NCI-H2107 (cell line): ENCODE measurements around the gene AMD1.
"Not testable (repeated sequence)": the region's sequence is repeated elsewhere in the genome, so short reads cannot be mapped to it uniquely, and the experiment has no call there.

Source experiments
- DNase-seq: peaks from one replicate; lab custom pipeline; 2025; lab: John Stamatoyannopoulos, UW

Gene AMD1

DNA sequence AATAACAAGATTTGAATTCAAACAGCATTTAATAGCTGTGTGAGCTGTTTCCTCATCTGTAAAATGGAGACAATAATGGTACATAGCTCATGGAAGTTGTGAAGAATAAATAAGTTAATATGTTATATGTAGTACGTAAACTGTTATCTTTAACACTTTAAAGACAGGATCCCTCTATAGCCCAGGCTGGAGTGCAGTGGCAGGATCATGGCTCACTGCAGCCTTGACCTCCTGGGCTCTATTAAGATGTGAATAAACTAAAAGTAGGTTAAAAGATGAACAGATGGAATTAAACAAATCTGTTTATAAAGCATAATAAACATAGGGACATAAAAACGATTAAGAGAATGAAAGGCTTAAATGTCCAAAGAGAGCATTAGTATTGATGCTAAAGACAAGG is 3.0 kb downstream of the AMD1 start:
- no peak for DNase-seq

DNA sequence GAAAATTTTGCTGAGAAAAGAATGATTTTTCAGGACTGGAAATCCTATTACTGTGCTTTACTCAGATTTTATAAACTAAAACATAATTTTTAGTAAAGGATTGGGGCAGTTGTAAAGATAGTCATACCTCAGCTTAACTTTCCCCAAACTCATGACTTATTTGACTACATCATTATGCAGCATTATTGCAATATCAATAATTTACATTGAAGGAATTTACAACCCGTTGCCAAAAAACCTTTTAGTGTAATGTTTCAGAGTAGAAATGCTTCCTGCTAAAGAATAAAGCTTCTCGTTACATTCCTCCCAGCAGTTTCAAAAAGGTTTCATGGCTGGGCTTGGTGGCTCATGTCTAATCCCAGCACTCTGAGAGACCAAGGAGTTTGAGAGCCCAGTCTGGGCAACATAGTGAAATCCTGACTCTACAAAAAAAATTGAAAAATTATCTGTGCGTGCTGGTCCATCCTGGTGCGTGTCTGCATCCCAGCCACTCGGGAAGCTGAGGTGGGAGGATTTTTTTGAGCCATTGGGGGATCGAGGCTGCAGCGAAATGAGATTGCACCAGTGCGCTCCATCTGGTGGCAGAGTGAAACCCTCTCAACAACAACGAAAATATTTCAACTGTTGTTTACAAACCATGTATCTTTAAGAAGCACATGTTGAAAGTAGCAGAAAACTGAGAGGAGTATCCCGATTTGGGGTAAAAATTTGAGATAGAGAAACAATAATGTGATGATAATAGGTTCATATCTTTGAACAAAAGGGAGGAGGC is 4.4 kb downstream of the AMD1 start:
- DNase-seq: no peak

DNA sequence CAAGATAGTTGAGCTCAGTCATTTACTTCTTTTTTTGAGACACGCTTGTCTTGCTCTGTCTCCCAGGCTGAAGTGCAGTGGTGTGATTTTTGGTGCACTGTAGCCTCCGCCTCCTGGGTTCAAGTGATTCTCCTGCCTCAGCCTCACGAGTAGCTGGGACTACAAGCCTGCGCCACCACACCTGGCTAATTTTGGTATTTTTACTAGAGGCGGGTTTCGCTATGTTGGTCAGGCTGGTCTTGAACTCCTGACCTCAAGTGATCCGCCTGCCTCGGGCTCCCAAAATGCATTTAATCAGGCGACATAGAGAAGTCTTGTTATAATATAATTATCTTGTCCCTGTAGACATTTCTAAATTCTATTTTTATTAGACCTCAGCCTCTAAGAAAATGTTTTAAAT is 6.1 kb downstream of the AMD1 start:
- DNase-seq: no peak

GRCh38 chr6:110881546-110882273 is 7.1 kb downstream of the AMD1 start:
- no peak for DNase-seq

DNA sequence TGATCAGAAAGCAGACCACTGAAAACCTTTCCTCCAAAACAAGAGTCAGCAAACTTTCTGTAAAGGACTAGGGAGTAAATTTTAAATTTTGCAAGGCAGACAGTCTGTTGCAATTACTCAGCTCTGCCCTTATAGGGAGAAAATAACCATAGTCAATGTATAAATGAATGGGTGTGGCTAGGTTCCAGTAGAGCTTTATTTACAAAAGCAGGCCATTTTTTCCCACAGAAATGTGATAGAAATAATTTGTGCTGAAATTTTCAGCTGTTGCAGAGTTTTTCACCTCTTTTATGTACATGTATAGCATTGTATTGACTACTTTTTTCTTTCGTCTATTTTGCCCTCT is 7.7 kb downstream of the AMD1 start:
- DNase-seq: no peak

- DNase-seq: no peak
These were observed 8.4 kb downstream of the AMD1 start for GRCh38 chr6:110882824-110883554.

DNA sequence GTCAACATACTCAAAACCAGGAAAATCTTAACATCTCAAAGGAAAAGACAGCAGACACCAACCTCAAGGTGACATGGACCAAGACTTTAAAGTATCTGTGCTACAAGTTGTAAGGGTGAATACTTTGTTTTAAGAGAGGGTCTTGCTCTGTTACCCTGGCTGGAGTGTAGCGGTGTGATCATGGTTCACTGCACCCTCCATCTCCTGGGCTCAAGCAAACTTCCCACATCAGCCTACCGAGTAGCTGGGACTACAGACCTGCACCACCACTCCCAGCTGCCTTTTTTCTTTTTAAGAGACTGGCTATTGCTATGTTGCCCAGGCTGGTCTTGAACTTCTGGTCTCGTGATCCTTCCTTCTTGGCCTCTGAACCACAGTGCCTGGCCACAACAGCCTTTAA is 9.7 kb downstream of the AMD1 start:
- no peak for DNase-seq

- no peak for DNase-seq
These were observed 10.9 kb downstream of the AMD1 start for GRCh38 chr6:110885526-110885925.

DNA sequence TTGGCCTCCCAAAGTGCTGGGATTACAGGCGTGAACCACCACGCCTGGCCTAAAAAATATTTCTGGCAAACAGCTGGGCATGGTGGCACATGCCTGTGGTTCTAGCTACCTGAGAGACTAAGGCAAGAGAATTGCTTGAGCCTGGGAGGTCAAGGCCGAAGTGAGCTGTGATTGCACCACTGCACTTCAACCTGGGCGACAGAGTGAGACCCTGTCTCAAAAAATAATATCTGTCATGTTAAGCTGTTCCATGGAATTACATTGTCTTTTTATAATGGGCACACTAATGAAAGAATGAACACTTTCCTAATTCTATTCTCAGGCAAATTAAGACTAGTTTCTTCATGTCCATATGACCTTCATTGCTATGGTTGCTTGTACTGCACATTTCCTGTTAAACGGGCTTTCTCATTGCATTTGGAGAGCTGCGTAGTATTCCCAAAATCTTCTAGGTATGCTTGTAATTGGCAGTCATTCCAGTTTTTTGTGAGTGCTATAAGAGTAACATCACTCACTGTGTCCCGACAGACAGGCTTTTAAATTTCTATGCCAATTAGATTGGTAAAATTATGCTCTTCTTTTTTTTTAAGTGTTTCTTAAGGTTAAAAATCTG is 12.1 kb downstream of the AMD1 start:
- DNase-seq: no peak

GRCh38 chr6:110890288-110890687 is 15.7 kb downstream of the AMD1 start:
- DNase-seq: no peak

GRCh38 chr6:110895907-110896608 is 21.5 kb downstream of the AMD1 start:
- no peak for DNase-seq

- DNase-seq: no peak
These were observed 22.8 kb downstream of the AMD1 start for GRCh38 chr6:110897433-110897832.

DNA sequence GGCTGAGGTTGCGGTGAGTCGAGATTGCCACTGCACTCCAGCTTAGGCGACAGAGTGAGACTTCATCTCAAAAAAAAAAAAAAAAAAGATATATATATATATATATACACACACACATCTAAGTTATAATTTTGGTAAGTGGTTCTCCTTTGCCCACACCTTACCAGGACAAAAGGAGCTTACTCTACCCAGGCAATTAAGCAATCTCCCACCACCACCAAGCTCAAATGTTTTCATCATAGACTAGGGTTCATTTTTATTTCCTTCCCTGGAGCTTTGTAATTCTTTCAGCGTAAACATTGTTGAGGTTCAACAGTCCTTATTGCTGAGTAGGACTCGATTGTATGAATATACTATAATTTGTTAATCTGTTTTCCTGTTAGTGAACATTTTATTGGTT is 23.5 kb downstream of the AMD1 start:
- no peak for DNase-seq

- DNase-seq: no peak
These were observed 25.5 kb downstream of the AMD1 start for GRCh38 chr6:110900028-110900598.

DNA sequence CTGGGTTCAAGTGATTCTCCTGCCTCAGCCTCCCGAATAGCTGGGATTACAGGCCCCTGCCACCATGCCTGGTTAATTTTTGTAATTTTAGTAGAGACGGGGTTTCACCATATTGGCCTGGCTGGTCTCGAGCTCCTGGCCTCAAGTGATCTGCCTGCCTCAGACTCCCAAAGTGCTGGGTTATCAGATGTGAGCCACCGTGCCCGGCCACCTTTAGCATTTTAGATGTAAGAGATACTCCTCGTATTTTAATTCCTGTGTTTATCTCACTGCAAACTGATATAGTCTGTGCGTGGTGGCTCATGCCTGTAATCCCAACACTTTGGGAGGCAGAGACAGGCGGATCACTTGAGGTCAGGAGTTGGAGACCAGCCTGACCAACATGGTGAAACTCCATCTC is 27.0 kb downstream of the AMD1 start:
- not testable (repeated sequence) for DNase-seq

GRCh38 chr6:110902091-110902490 is 27.5 kb downstream of the AMD1 start:
- DNase-seq: no peak

DNA sequence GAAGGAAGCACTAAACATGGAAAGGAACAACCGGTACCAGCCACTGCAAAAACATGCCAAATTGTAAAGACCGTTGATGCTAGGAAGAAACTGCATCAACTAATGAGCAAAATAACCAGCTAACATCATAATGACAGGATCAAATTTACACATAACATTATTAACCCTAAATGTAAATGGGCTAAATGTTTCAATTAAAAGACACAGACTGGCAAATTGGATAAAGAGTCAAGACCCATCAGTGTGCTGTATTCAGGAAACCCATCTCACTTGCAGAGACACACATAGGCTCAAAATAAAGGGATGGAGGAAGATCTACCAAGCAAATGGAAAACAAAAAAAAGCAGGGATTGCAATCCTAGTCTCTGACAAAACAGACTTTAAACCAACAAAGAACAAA is 31.7 kb downstream of the AMD1 start:
- not testable (repeated sequence) for DNase-seq

GRCh38 chr6:110930781-110931180 is 56.2 kb downstream of the AMD1 start:
- no peak for DNase-seq

DNA sequence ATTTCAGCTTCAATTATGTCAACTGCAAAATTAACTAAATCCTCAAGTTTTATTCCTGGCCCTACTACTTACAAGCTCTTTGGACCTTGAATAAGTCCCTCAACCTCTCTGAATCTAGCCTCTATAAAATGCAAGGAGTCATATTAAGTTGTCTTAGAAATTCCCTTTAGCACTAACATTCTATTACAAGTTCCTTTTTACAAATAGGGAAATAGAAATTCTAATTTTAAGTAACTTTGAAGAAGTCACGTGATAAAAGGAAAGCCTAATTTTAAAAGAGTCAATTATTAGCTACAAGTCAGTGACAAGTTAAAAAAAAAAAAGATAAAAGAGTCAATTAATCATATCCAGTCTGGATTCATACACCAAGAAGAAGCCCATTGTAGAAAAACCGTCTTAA is 59.3 kb downstream of the AMD1 start:
- DNase-seq: no peak

GRCh38 chr6:110934381-110934898 is 59.9 kb downstream of the AMD1 start:
- no peak for DNase-seq

DNA sequence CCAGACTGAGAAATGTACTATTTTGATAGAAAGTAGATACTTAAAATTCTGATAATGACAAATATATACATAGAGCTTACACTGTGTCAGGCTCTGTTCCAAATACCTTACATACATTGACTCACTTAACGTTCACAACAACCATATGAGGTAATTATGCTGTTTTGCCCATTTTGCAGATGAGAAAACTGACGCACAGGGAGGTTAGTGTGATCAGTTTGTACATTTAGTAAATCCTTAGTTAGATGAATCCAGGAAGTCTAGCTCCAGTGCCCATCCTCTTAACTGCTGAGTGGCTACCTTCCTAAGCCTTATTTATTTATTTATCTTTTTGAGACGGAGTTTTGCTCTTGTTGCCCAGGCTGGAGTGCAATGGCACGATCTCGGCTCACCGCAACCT is 60.6 kb downstream of the AMD1 start:
- no peak for DNase-seq
